Naive thymus-derived CD4-positive, alpha-beta T cell (primary cell): ENCODE results near the gene SCNN1G. TPM values are rescaled to one million over a fixed set of nuclear protein-coding genes. Genes with fewer than 3 reads are reported as not detected.
A peak's percentile ranks its signal among the peaks of the same experiment; 100 is the strongest.

Experiments
- ATAC-seq: fragments of 150-1000 bp; cut with Tn5 transposase; 2 replicates; pipeline ENCODE4 v1.10.0; 2021; ENCODE audit warnings: mild to moderate bottlenecking, moderate library complexity
- CTCF ChIA-PET: fragments of 350-600 bp; sonication (Branson Sonifier 250); formaldehyde crosslinking; loops from one replicate; lab custom pipeline; 2021; ENCODE audit warnings: antibody characterized with exemption; lab: Charles Lee
- POLR2A ChIA-PET: fragments of 350-600 bp; sonication (Branson Sonifier 250); formaldehyde crosslinking; loops from one replicate; lab custom pipeline; 2021; ENCODE audit warnings: antibody characterized with exemption, inconsistent platforms; lab: Charles Lee
- DNase-seq, 9 donors: peaks; one replicate each; pipeline versions ENCODE4 v3.0.0 to v3.0.0-alpha.2; 2020 to 2022; ENCODE audit warnings: mixed read lengths in 1 of 9
- H3K27ac ChIP-seq: one replicate; pipeline ENCODE4 v1.7.0; 2013; ENCODE audit warnings: mild to moderate bottlenecking, low read depth, low read length, moderate library complexity
- H3K27me3 ChIP-seq, 2 donors: one replicate each; pipeline ENCODE4 v1.7.0; 2013; ENCODE audit warnings: low read length in 2 of 2, mild to moderate bottlenecking in 2 of 2, moderate library complexity in 2 of 2; ENCODE audit not compliant: control insufficient read depth in 2 of 2, insufficient read depth in 2 of 2
- H3K36me3 ChIP-seq, 3 experiments: 1 replicate in 2 of 3; 2 replicates in 1 of 3; pipeline ENCODE4 v1.7.0; 2013; ENCODE audit warnings: low read length in 3 of 3, mild to moderate bottlenecking in 3 of 3, moderate library complexity in 1 of 3; ENCODE audit not compliant: insufficient read depth in 3 of 3, control insufficient read depth in 2 of 3
- H3K4me1 ChIP-seq, 2 donors: one replicate each; pipeline ENCODE4 v1.7.0; 2013; ENCODE audit warnings: low read length in 2 of 2, mild to moderate bottlenecking in 2 of 2, moderate library complexity in 1 of 2; ENCODE audit not compliant: control insufficient read depth in 2 of 2, insufficient read depth in 2 of 2
- H3K4me3 ChIP-seq: 2 replicates; pipeline ENCODE4 v1.7.0; 2013; ENCODE audit warnings: mild to moderate bottlenecking, low read length
- H3K9me3 ChIP-seq, 3 experiments: 1 replicate in 2 of 3; 2 replicates in 1 of 3; pipeline ENCODE4 v1.7.0; 2013; ENCODE audit warnings: low read length in 3 of 3; ENCODE audit not compliant: control insufficient read depth in 2 of 3
- H3K27ac Mint-ChIP-seq, 9 donors: one replicate each; pipeline ENCODE4 v1.8.0; 2020 to 2022; ENCODE audit warnings: mixed read lengths in 9 of 9, mild to moderate bottlenecking in 8 of 9, moderate library complexity in 5 of 9, inconsistent platforms in 2 of 9
- H3K27me3 Mint-ChIP-seq, 5 donors: one replicate each; pipeline ENCODE4 v1.8.0; 2021 to 2022; ENCODE audit warnings: mixed read lengths in 5 of 5, mild to moderate bottlenecking in 1 of 5
- H3K36me3 Mint-ChIP-seq, 5 donors: one replicate each; pipeline ENCODE4 v1.8.0; 2020 to 2022; ENCODE audit warnings: mixed read lengths in 5 of 5, mild to moderate bottlenecking in 3 of 5, inconsistent platforms in 1 of 5
- H3K4me1 Mint-ChIP-seq, 7 donors: one replicate each; pipeline ENCODE4 v1.8.0; 2020 to 2022; ENCODE audit warnings: mixed read lengths in 7 of 7, mild to moderate bottlenecking in 3 of 7, inconsistent platforms in 1 of 7
- H3K4me3 Mint-ChIP-seq, 10 donors: one replicate each; pipeline ENCODE4 v1.8.0; 2020 to 2022; ENCODE audit warnings: mild to moderate bottlenecking in 10 of 10, mixed read lengths in 10 of 10, moderate library complexity in 6 of 10, inconsistent platforms in 2 of 10
- H3K9me3 Mint-ChIP-seq, 11 donors: one replicate each; pipeline ENCODE4 v1.8.0; 2020 to 2022; ENCODE audit warnings: mixed read lengths in 11 of 11, mild to moderate bottlenecking in 4 of 11, inconsistent platforms in 1 of 11, moderate library complexity in 1 of 11
- intact Hi-C, 2 donors: fragments of 100-400 bp; cut with micrococcal nuclease; formaldehyde crosslinking; loops; one replicate each; pipeline ENCODE4 v1.15.1; 2023
- polyA plus RNA-seq, 2 donors: library from polyadenylated mRNA; unstranded; fragments of 300-500 nt; fragmentation: Illumina TruSeq; gene quantifications; one replicate each; pipeline ENCODE4 v1.2.3, GENCODE V29; 2021
- total RNA-seq, 6 experiments: library from RNA in 5 of 6; stranded (reverse) in 5 of 6; gene quantifications; 1 replicate in 5 of 6; 2 replicates in 1 of 6; pipeline ENCODE4 v1.2.3 and lab custom pipeline; 2021 to 2026

The SCNN1G gene, protein sequence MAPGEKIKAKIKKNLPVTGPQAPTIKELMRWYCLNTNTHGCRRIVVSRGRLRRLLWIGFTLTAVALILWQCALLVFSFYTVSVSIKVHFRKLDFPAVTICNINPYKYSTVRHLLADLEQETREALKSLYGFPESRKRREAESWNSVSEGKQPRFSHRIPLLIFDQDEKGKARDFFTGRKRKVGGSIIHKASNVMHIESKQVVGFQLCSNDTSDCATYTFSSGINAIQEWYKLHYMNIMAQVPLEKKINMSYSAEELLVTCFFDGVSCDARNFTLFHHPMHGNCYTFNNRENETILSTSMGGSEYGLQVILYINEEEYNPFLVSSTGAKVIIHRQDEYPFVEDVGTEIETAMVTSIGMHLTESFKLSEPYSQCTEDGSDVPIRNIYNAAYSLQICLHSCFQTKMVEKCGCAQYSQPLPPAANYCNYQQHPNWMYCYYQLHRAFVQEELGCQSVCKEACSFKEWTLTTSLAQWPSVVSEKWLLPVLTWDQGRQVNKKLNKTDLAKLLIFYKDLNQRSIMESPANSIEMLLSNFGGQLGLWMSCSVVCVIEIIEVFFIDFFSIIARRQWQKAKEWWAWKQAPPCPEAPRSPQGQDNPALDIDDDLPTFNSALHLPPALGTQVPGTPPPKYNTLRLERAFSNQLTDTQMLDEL
- total RNA-seq (not detected), polyA plus RNA-seq (not detected), total RNA-seq (lab: John Stamatoyannopoulos, UW) (not detected)

DNA sequence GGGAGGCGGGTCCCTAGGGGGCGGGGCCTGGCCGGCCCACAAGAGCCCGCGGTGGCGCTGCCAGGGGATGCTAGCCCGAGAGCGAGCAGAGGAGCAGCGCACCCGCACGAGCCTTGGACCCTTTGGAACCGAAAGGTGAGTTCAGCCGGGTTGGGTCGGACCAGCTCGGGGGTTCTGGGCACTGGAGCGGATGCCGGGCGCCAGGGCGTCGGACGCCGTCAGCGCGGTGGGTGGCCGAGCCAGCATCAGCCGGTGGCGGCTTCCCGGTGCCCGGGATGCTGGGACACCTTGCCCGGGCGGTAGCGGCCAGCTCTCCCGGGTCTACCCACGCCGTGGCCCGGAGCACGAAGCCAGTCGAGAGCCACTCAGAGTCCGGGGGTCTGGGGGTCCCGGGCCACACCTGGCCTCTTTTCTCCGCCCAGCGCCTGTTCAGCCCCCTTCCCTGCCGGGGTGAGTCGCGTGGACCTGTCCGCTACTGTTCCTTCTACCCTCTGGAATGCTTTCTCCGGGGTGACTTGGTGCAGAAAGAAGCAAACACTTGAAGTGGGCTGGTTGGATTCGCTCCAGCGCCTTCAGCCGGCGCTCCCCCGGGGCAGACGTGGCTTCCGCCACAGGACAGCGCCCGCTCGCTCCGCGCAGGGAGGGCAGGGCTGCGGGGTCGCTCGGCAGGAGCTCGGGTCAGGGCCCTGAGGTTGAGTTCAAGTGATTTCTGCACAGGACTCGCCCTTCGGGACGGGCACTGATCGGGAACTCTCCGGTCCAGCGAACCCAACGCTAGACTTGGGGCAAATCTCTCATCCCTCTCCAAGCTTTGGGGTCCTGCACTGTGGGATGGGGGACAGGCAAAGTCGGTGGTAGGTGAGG, at the start of gene SCNN1G:
Gene SCNN1G, plus strand, starts transcription at position 67 of the 864 bp plus-strand sequence. CDS start 3,527 bp downstream, outside the sequence.
- CTCF ChIA-PET, result interaction anchor here (0.7 to 1.7 kb wide), 2 partner anchors 232 to 251 kb away, joined by 4 to 8 read pairs; no protein-coding TSS in a partner anchor
- DNase-seq, result peak in 2 of 9 donors; percentile 2 to 7
- peaks cover 0 to 5% (median 0%) of the 10 kb centered on the region in 5 donors for H3K36me3 Mint-ChIP-seq

DNA sequence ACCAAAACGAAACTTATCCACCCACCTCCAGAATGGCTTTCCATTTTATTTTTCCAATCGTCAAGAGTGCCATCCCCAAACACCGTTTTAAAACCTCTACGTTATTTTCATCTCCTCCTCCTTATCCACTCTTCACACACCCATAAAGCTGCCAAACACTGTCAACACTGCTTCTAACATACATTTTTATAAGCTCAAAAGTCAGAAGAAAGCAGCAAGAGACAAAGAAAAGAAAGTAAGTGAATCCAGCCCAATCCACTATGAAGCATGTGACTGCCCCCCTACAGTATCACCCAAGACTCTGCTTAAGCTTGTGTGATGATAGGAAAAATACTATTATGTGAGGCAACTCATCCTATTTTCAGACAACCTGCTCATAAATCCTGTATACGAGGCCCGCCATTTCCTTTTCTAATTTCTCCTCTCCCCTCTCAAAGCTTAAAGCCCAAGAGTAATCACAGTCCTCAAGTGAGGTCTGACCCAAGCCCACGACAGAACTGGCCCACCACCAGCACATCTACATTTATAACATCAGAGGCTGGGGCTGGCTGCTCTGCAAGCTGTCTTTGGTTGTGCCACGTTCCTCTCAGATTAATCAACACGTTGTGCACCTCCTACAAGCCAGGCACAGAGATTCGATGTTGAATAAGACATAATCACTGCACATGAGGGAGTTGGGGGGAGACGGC, 49.6 kb upstream of the SCNN1G start:
- ChIA-PET POLR2A (no interaction called here), CTCF (no interaction called here)
- H3K27me3 ChIP-seq, result no peaks in the 10 kb centered on the region
- ATAC-seq, result no peak
- Mint-ChIP-seq H3K9me3 (peaks cover 0 to 29% (median 13%) of the 10 kb centered on the region in 11 donors), H3K27me3 (peaks cover 0 to 2% (median 0%) of the 10 kb centered on the region in 5 donors), H3K4me1 (peaks cover 0 to 5% (median 4%) of the 10 kb centered on the region in 7 donors), H3K27ac (no peak overlapping the region), H3K36me3 (peaks cover 0 to 22% (median 7%) of the 10 kb centered on the region in 5 donors), H3K4me3 (no peak overlapping the region)
- no peak overlapping the region for H3K4me3 ChIP-seq
- no peaks in the 10 kb centered on the region for H3K36me3 ChIP-seq
- intact Hi-C loops, result no loop called here
- no peaks in the 10 kb centered on the region for H3K4me1 ChIP-seq
- no peaks in the 10 kb centered on the region for H3K9me3 ChIP-seq
- no peak overlapping the region for H3K27ac ChIP-seq
- no peak for DNase-seq

More for the DNA sequence above, at the start of gene SCNN1G:
- intact Hi-C loops, result loop anchor here (1.0 kb wide), 2 partner anchors 34 to 252 kb away; partner anchors contain the start of gene USP31 (in 1 of the 2)
- Histone ChIP-seq H3K36me3 (no peaks in the 10 kb centered on the region), H3K27ac (no peak within 1 kb of the TSS), H3K27me3 (peaks cover 0 to 19% of the 10 kb centered on the region in 2 donors), H3K4me1 (peaks cover 0 to 5% of the 10 kb centered on the region in 2 donors), H3K9me3 (no peaks in the 10 kb centered on the region), H3K4me3 (no peak within 1 kb of the TSS)
- peaks cover 0 to 5% (median 0%) of the 10 kb centered on the region in 11 donors for H3K9me3 Mint-ChIP-seq
- peak within 1 kb of the TSS in 1 of 9 donors; percentile 51 for H3K27ac Mint-ChIP-seq
- POLR2A ChIA-PET, result no interaction called here
- H3K4me1 Mint-ChIP-seq, result peaks cover 8 to 15% (median 10%) of the 10 kb centered on the region in 7 donors
- H3K4me3 Mint-ChIP-seq, result peak within 1 kb of the TSS; percentile 46 to 84 (median 68)
- peaks cover 47 to 79% (median 73%) of the 10 kb centered on the region in 5 donors for H3K27me3 Mint-ChIP-seq
- no peak for ATAC-seq

DNA sequence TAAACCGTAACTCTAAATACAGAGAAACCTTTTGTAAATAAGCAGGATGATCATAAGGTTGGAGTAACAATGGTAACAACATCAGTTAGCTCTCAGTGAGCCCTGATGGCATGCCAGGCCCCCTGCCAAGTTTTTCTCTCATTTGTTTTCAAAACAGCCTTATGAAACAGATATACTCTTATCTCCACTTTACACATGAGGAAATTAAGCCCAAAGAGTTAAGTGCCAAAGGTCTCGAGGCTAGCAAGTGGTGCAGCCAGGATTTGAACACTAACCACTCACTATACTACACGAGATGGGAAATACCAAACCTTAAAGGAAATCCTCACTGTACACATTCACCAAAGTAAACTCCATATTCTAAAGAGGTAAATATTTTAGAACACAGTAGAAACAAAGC, 48.3 kb upstream of the SCNN1G start:
- ATAC-seq (no peak), DNase-seq (no peak)
- H3K4me3 ChIP-seq, result no peak overlapping the region
- H3K36me3 ChIP-seq, result no peaks in the 10 kb centered on the region
- H3K9me3 Mint-ChIP-seq, result peaks cover 0 to 41% (median 18%) of the 10 kb centered on the region in 11 donors
- H3K36me3 Mint-ChIP-seq, result peaks cover 5 to 31% (median 12%) of the 10 kb centered on the region in 5 donors
- H3K27ac ChIP-seq, result no peak overlapping the region
- peaks cover 0 to 9% (median 4%) of the 10 kb centered on the region in 7 donors for H3K4me1 Mint-ChIP-seq
- H3K4me3 Mint-ChIP-seq, result no peak overlapping the region
- no peaks in the 10 kb centered on the region for H3K27me3 ChIP-seq
- intact Hi-C loops, result no loop called here
- H3K9me3 ChIP-seq, result no peaks in the 10 kb centered on the region
- POLR2A ChIA-PET, result no interaction called here
- H3K4me1 ChIP-seq, result no peaks in the 10 kb centered on the region
- CTCF ChIA-PET, result no interaction called here
- peaks cover 0 to 2% (median 0%) of the 10 kb centered on the region in 5 donors for H3K27me3 Mint-ChIP-seq
- H3K27ac Mint-ChIP-seq, result no peak overlapping the region

DNA sequence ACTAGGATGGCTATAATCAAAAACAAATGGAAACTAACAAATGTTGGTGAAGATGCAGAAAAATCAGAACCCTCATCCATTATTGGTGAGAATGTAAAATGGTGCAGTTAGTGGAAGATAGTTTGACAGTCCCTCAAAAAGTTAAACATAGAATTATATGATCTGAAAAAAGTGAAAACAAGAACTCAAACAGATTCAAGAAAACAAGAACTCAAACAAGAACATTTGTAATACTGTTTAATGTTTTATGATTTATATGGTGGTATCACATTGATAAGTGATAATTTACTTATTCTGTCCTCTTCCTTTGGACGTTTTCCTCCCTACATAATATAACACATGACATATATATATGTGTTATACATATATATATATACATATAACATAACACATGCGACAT, 45.3 kb upstream of the SCNN1G start:
- Mint-ChIP-seq H3K4me3 (no peak overlapping the region), H3K36me3 (peaks cover 5 to 31% (median 12%) of the 10 kb centered on the region in 5 donors), H3K4me1 (peaks cover 0 to 9% (median 0%) of the 10 kb centered on the region in 7 donors), H3K27ac (no peak overlapping the region), H3K27me3 (peaks cover 0 to 2% (median 0%) of the 10 kb centered on the region in 5 donors), H3K9me3 (peaks cover 0 to 41% (median 18%) of the 10 kb centered on the region in 11 donors)
- no peak for ATAC-seq
- intact Hi-C loops, result no loop called here
- ChIA-PET CTCF (no interaction called here), POLR2A (no interaction called here)
- Histone ChIP-seq H3K4me1 (no peaks in the 10 kb centered on the region), H3K36me3 (no peaks in the 10 kb centered on the region), H3K4me3 (no peak overlapping the region), H3K9me3 (no peaks in the 10 kb centered on the region), H3K27me3 (no peaks in the 10 kb centered on the region), H3K27ac (no peak overlapping the region)
- DNase-seq, result no peak

- H3K9me3 ChIP-seq, result no peaks in the 10 kb centered on the region
- H3K27ac Mint-ChIP-seq, result no peak overlapping the region
- intact Hi-C loops, result no loop called here
Measured at GRCh38 chr16:23137818-23138217, 44.7 kb upstream of the SCNN1G start.

More at GRCh38 chr16:23137818-23138217, 44.7 kb upstream of the SCNN1G start:
- peaks cover 0 to 2% (median 0%) of the 10 kb centered on the region in 5 donors for H3K27me3 Mint-ChIP-seq
- DNase-seq, result no peak
- no peak overlapping the region for H3K4me3 ChIP-seq
- H3K27me3 ChIP-seq, result no peaks in the 10 kb centered on the region
- H3K4me1 Mint-ChIP-seq, result peaks cover 0 to 6% (median 0%) of the 10 kb centered on the region in 7 donors
- peaks cover 5 to 31% (median 12%) of the 10 kb centered on the region in 5 donors for H3K36me3 Mint-ChIP-seq
- H3K4me1 ChIP-seq, result no peaks in the 10 kb centered on the region
- CTCF ChIA-PET, result no interaction called here
- H3K36me3 ChIP-seq, result no peaks in the 10 kb centered on the region
- no peak overlapping the region for H3K4me3 Mint-ChIP-seq
- H3K27ac ChIP-seq, result no peak overlapping the region
- no peak for ATAC-seq
- peaks cover 0 to 41% (median 18%) of the 10 kb centered on the region in 11 donors for H3K9me3 Mint-ChIP-seq
- POLR2A ChIA-PET, result no interaction called here
